ENCODE data around the gene RASL12.
A peak's percentile ranks its signal among the peaks of the same experiment; 100 is the strongest.

The RASL12 gene

DNA sequence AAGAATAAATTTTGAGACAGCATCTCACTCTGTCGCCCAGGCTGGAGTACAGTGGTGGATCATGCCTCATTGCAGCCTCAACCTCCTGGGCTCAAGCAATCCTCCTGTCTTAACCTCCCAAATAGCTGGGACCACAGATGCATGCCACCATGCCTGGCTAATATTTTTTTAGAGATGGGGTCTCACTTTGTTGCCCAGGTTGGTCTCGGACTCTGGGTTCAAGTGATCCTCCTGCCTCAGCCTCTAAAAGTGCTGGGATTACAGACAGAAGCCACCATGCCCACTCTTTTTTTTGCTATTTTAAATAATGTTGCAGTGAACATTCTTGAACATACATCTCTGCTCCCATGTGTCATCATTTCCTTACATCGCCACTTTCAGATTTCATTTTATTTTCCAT, 29.4 kb downstream of the RASL12 start:
- no peak overlapping the region for H3K4me3 ChIP-seq (ENCODE audit: low read depth in 1 of 2, low read length in 1 of 2)
- no peaks in the 10 kb centered on the region for H3K9me3 ChIP-seq
- peaks cover 5% of the 10 kb centered on the region for H3K27me3 ChIP-seq
- H3K36me3 ChIP-seq: no peaks in the 10 kb centered on the region
- TF ChIP-seq, protein P1, sequence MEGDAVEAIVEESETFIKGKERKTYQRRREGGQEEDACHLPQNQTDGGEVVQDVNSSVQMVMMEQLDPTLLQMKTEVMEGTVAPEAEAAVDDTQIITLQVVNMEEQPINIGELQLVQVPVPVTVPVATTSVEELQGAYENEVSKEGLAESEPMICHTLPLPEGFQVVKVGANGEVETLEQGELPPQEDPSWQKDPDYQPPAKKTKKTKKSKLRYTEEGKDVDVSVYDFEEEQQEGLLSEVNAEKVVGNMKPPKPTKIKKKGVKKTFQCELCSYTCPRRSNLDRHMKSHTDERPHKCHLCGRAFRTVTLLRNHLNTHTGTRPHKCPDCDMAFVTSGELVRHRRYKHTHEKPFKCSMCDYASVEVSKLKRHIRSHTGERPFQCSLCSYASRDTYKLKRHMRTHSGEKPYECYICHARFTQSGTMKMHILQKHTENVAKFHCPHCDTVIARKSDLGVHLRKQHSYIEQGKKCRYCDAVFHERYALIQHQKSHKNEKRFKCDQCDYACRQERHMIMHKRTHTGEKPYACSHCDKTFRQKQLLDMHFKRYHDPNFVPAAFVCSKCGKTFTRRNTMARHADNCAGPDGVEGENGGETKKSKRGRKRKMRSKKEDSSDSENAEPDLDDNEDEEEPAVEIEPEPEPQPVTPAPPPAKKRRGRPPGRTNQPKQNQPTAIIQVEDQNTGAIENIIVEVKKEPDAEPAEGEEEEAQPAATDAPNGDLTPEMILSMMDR (IDR thresholded peaks at IDR 0.05): no peak
- no peak overlapping the region for H3K27ac ChIP-seq
- peaks cover 0 to 1% of the 10 kb centered on the region in 2 experiments for H3K4me1 ChIP-seq (ENCODE audit: control insufficient read depth in 1 of 2, insufficient read depth in 1 of 2, low read depth in 1 of 2, low read length in 1 of 2)

DNA sequence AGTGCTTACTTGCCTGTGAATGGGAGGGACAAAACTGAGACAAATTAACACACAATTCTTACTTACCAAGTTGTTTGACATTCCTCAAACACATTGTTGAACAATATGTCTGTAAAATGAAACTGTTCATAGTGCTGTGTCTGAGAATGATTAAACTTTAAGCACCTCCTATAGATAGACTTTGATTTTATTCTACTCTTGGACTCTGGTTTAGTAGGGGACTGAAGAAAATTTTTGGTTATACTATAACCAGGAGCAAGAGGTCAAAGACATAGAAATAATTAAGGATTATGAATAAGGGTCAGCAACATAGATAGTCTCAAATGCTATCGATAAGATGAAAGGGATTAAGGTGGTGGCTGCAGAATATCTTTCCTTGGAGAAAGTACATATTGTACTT, 30.5 kb downstream of the RASL12 start:
- peaks cover 16% of the 10 kb centered on the region for H3K27me3 ChIP-seq
- no peaks in the 10 kb centered on the region for H3K9me3 ChIP-seq

DNA sequence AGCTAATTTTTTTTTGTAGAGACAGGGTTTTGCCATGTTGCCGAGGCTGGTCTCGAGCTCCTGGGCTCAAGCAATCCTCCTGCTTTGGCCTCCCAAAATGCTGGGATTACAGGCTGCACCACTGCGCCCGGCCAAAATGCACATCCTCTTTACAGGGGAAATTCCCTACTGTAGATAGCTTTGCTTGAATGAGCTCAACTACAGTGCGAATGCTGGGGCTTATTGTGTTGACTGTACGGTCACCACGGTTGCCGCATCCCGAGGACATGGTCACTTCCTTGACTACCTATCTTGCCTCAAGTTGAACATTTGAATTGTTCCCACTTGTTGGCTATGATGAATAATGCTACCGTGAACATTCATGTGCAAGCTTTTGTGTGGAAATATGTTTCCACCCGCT, 33.1 kb downstream of the RASL12 start:
- H3K9me3 ChIP-seq: no peaks in the 10 kb centered on the region
- peaks cover 6 to 7% of the 10 kb centered on the region in 2 experiments for H3K4me1 ChIP-seq (ENCODE audit: control insufficient read depth in 1 of 2, insufficient read depth in 1 of 2, low read depth in 1 of 2, low read length in 1 of 2)
- no peak overlapping the region for H3K4me3 ChIP-seq (ENCODE audit: low read depth in 1 of 2, low read length in 1 of 2)
- TF ChIP-seq, protein P1 (IDR thresholded peaks at IDR 0.05): no peak
- peaks cover 32% of the 10 kb centered on the region for H3K27me3 ChIP-seq
- H3K36me3 ChIP-seq: no peaks in the 10 kb centered on the region
- no peak overlapping the region for H3K27ac ChIP-seq

More for the DNA sequence above, 30.5 kb downstream of the RASL12 start:
- Histone ChIP-seq H3K4me3 (ENCODE audit: low read depth in 1 of 2, low read length in 1 of 2) (no peak overlapping the region), H3K4me1 (ENCODE audit: control insufficient read depth in 1 of 2, insufficient read depth in 1 of 2, low read depth in 1 of 2, low read length in 1 of 2) (peaks cover 6 to 7% of the 10 kb centered on the region in 2 experiments), H3K36me3 (no peaks in the 10 kb centered on the region), H3K27ac (no peak overlapping the region)
- TF ChIP-seq, protein P1 (IDR thresholded peaks at IDR 0.05): no peak

DNA sequence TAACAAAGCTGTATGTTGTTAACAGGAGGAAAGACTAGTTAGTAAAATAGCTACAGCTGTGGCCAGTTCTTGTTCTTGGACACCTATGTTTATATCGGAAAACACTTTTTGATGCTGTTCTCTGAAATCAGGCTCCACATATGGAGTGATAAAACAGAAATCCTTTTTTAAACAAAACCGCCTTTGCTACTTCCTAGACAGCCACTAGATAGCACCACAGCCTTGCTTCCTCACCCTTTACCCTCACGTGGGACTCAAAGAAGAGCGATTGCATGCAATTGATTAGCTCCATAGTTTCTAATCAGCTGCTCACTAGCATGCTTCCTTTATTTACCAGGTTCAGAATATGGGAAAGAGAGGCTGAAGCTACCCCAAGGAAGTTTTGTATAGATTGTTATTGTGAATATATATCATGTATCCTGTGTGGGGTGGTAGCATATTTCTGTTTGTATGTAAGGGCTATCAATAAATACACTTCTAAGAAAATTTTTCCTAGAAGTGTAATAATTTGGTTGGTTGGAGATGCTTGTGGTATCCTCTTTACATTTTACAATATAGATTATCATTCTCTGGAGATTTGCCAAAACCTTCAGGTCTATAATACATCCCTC, 34.0 kb downstream of the RASL12 start:
- Histone ChIP-seq H3K9me3 (no peaks in the 10 kb centered on the region), H3K27me3 (peaks cover 32% of the 10 kb centered on the region), H3K4me1 (ENCODE audit: control insufficient read depth in 1 of 2, insufficient read depth in 1 of 2, low read depth in 1 of 2, low read length in 1 of 2) (peaks cover 7 to 9% of the 10 kb centered on the region in 2 experiments), H3K36me3 (no peaks in the 10 kb centered on the region), H3K4me3 (ENCODE audit: low read depth in 1 of 2, low read length in 1 of 2) (no peak overlapping the region), H3K27ac (no peak overlapping the region)
- TF ChIP-seq, protein P1 (IDR thresholded peaks at IDR 0.05): no peak

DNA sequence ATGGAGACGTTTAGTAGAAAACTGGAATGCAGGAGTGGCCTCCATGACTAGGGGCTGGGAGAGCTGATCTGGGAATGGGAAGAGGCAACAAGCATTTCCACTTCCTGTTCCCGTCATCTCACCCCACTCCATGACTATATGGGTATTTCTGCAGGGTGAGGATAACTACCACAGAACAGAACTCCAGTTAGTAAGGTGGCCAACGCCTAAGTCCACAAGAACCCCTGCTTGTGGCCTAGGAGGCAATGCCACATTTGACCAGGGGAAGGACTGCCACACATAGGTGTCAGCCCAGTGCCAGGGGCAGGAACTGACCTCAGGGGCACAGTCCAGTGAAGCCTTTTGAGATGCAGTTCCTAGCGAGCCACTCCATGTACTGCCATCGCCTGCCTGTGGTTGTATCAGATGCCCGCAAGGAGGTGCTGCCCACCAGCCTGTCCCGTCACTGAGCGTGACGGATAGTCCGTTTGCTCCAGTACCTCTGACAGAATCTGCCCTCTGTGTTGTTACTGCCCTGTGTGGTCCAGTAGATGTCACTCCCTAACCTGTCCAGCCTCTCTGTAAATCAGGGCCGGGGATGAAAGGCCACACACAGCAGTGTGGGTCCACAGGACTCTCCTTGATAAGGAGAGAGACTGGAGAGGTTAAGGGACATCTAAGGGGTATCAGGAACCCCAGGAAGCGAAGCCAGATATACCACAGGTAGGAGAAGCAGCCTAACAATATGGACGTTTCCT, 34.8 kb downstream of the RASL12 start:
- Histone ChIP-seq H3K4me1 (ENCODE audit: control insufficient read depth in 1 of 2, insufficient read depth in 1 of 2, low read depth in 1 of 2, low read length in 1 of 2) (peaks cover 15 to 17% of the 10 kb centered on the region in 2 experiments), H3K4me3 (ENCODE audit: low read depth in 1 of 2, low read length in 1 of 2) (no peak overlapping the region), H3K9me3 (no peaks in the 10 kb centered on the region)

More for the DNA sequence above, 34.8 kb downstream of the RASL12 start:
- Histone ChIP-seq H3K36me3 (no peaks in the 10 kb centered on the region), H3K27me3 (peaks cover 32% of the 10 kb centered on the region), H3K27ac (no peak overlapping the region)
- TF ChIP-seq, protein P1 (IDR thresholded peaks at IDR 0.05): peak; percentile 51

Measured in neutrophil (primary cell).